Kidney (tissue), 14 donors: ENCODE data around the gene ARNT2. TPM values are rescaled to one million over a fixed set of nuclear protein-coding genes. Genes with fewer than 3 reads are reported as not detected.
"Not testable (repeated sequence)": the region's sequence is repeated elsewhere in the genome, so short reads cannot be mapped to it uniquely, and the experiment has no call there.

ENCODE experiments used
- DNase-seq, 5 donors: peaks; one replicate each; pipeline ENCODE4 v3.0.0-alpha.2; 2013 to 2020
- FAIRE-seq: peaks from 2 replicates; lab custom pipeline; 2012; peaks lifted over from hg19 to GRCh38; lab: Jason Lieb, UNC
- H3K27ac ChIP-seq, 2 donors: one replicate each; pipeline ENCODE4 v1.7.0; 2013; ENCODE audit warnings: low read depth in 2 of 2, low read length in 2 of 2, inconsistent platforms in 1 of 2
- H3K27me3 ChIP-seq: one replicate; pipeline ENCODE4 v1.7.1; 2013; ENCODE audit warnings: low read length, inconsistent platforms; ENCODE audit not compliant: control insufficient read depth, insufficient read depth
- H3K36me3 ChIP-seq, 3 donors: one replicate each; pipeline versions ENCODE4 v1.7.0 to v1.7.1; 2013; ENCODE audit warnings: low read length in 3 of 3, control low read depth in 1 of 3, inconsistent platforms in 1 of 3; ENCODE audit not compliant: insufficient read depth in 3 of 3, control insufficient read depth in 2 of 3
- H3K4me1 ChIP-seq, 3 donors: one replicate each; pipeline versions ENCODE4 v1.7.0 to v1.7.1; 2013; ENCODE audit warnings: low read length in 3 of 3, inconsistent platforms in 1 of 3, low read depth in 1 of 3; ENCODE audit not compliant: control insufficient read depth in 2 of 3, insufficient read depth in 2 of 3
- H3K4me3 ChIP-seq, 3 donors: one replicate each; pipeline versions ENCODE4 v1.7.0 to v1.8.1; 2013; ENCODE audit warnings: low read length in 3 of 3, control low read depth in 1 of 3, inconsistent platforms in 1 of 3
- H3K9ac ChIP-seq, 3 donors: one replicate each; pipeline versions ENCODE4 v1.7.0 to v1.7.1; 2013; ENCODE audit warnings: low read length in 3 of 3, control low read depth in 1 of 3, inconsistent platforms in 1 of 3
- H3K9me3 ChIP-seq, 3 donors: one replicate each; pipeline versions ENCODE4 v1.7.0 to v1.7.1; 2013; ENCODE audit warnings: low read length in 3 of 3, control low read depth in 1 of 3, inconsistent platforms in 1 of 3; ENCODE audit not compliant: control insufficient read depth in 2 of 3, insufficient read depth in 1 of 3
- CTCF ChIP-seq: IDR thresholded peaks from 3 replicates; pipeline ENCODE4 v1.5.1; 2012; ENCODE audit warnings: mild to moderate bottlenecking, moderate library complexity, borderline replicate concordance; ENCODE audit not compliant: insufficient read depth; ENCODE audit errors: extremely low read depth
- intact Hi-C: fragments of 100-400 bp; cut with DNase I; formaldehyde crosslinking; loops from one replicate; pipeline ENCODE4 v1.11.1; 2022
- polyA plus RNA-seq: library from polyadenylated mRNA; stranded (reverse); fragments of 350-450 nt; fragmentation: Illumina TruSeq; extraction: RNeasy Lipid Tissue Mini Kit (QIAGEN cat#74804); gene quantifications from one replicate; pipeline ENCODE4 v1.2.3, GENCODE V29; 2014; ENCODE audit warnings: low read depth, low replicate concordance; ENCODE audit not compliant: insufficient read depth
- total RNA-seq: library from RNA; stranded (reverse); fragmentation: NEBNext Ultra II Directional; extraction: Animal tissue kit (Norgen Biotek cat#: 25700); gene quantifications from one replicate; pipeline ENCODE4 v1.2.1, GENCODE V29; 2021
- donor health status: control.
- donor health status: control.
- donor health status: control.
- donor health status: control.
- donor health status: control.
- donor health status: DM: yes; HTN: yes; CAD: no.
- donor health status: Normal renal cell carcinoma (clear cell type).

ARNT2 gene
- total and polyA plus RNA-seq, 2 donors from 2014 or later = 12.2 to 38.2 TPM

- no peak overlapping the region for H3K9ac ChIP-seq
- no peak for TF ChIP-seq CTCF
- H3K27me3 ChIP-seq = no peaks in the 10 kb centered on the region
- H3K9me3 ChIP-seq = no peaks in the 10 kb centered on the region
- intact Hi-C loops = no loop called here
- peaks cover 0 to 6% (median 2%) of the 10 kb centered on the region in 3 donors for H3K4me1 ChIP-seq
- peaks cover 0 to 12% (median under 1%) of the 10 kb centered on the region in 3 donors for H3K36me3 ChIP-seq
- DNase-seq (no peak), FAIRE-seq (no peak)
- H3K27ac ChIP-seq = no peak overlapping the region
- H3K4me3 ChIP-seq = no peak overlapping the region
Observed at GRCh38 chr15:80508783-80509182, 104.6 kb downstream of the ARNT2 start.

GRCh38 chr15:80509800-80510199 lies 105.6 kb downstream of the ARNT2 start:
- no peak for DNase-seq
- H3K27me3 ChIP-seq = no peaks in the 10 kb centered on the region
- H3K9ac ChIP-seq = no peak overlapping the region
- H3K9me3 ChIP-seq = no peaks in the 10 kb centered on the region
- TF ChIP-seq CTCF = no peak
- peaks cover 0 to 12% (median 0%) of the 10 kb centered on the region in 3 donors for H3K36me3 ChIP-seq
- H3K4me1 ChIP-seq = peaks cover 0 to 6% (median 2%) of the 10 kb centered on the region in 3 donors
- H3K27ac ChIP-seq = no peak overlapping the region
- no peak overlapping the region for H3K4me3 ChIP-seq
- FAIRE-seq = no peak
- intact Hi-C loops = no loop called here

- H3K36me3 ChIP-seq = peaks cover 0 to 12% (median 4%) of the 10 kb centered on the region in 3 donors
- H3K4me1 ChIP-seq, H3K9me3 ChIP-seq, intact Hi-C loops, H3K4me3 ChIP-seq, H3K27ac ChIP-seq, H3K9ac ChIP-seq, FAIRE-seq, DNase-seq, H3K27me3 ChIP-seq: not testable (repeated sequence)
Observed at GRCh38 chr15:80510985-80511384, 106.8 kb downstream of the ARNT2 start.

GRCh38 chr15:80512726-80513660 lies 108.8 kb downstream of the ARNT2 start:
- Histone ChIP-seq H3K9ac (no peak overlapping the region), H3K36me3 (peaks cover 0 to 13% (median 4%) of the 10 kb centered on the region in 3 donors), H3K4me1 (no peaks in the 10 kb centered on the region), H3K27me3 (no peaks in the 10 kb centered on the region), H3K4me3 (no peak overlapping the region), H3K27ac (no peak overlapping the region), H3K9me3 (peaks cover 0 to 4% (median 0%) of the 10 kb centered on the region in 3 donors)
- DNase-seq (peak in 2 of 5 donors; percentile 36 to 38), FAIRE-seq (no peak)
- TF ChIP-seq CTCF = peak; percentile 21
- intact Hi-C loops = no loop called here
